Nephron progenitor cell (in vitro differentiated cells): ENCODE measurements around the gene PTCD3.

Experiments used
- DNase-seq: peaks from one replicate; pipeline ENCODE4 v3.0.0; 2021
- H3K27ac Mint-ChIP-seq: 2 replicates; pipeline ENCODE4 v1.8.0; 2021; ENCODE audit warnings: mild to moderate bottlenecking, moderate library complexity, mixed read lengths
- H3K27me3 Mint-ChIP-seq: 2 replicates; pipeline ENCODE4 v1.8.0; 2021; ENCODE audit warnings: mild to moderate bottlenecking, low read depth, mixed read lengths; ENCODE audit not compliant: poor library complexity
- H3K36me3 Mint-ChIP-seq: 2 replicates; pipeline ENCODE4 v1.8.0; 2021; ENCODE audit warnings: low read depth, mixed read lengths
- H3K4me1 Mint-ChIP-seq: 2 replicates; pipeline ENCODE4 v1.8.0; 2021; ENCODE audit warnings: mixed read lengths
- H3K4me3 Mint-ChIP-seq: 2 replicates; pipeline ENCODE4 v1.8.0; 2021; ENCODE audit warnings: mild to moderate bottlenecking, moderate library complexity, mixed read lengths
- H3K9me3 Mint-ChIP-seq: 2 replicates; pipeline ENCODE4 v1.8.0; 2021; ENCODE audit warnings: mild to moderate bottlenecking, moderate library complexity, mixed read lengths
- TF ChIP-seq, protein P1 (sequence below): fragments of 200-600 bp; sonication (generic); IDR thresholded peaks from 2 replicates; pipeline ENCODE4 v1.5.0; 2021; ENCODE audit warnings: antibody characterized with exemption

Gene PTCD3

DNA sequence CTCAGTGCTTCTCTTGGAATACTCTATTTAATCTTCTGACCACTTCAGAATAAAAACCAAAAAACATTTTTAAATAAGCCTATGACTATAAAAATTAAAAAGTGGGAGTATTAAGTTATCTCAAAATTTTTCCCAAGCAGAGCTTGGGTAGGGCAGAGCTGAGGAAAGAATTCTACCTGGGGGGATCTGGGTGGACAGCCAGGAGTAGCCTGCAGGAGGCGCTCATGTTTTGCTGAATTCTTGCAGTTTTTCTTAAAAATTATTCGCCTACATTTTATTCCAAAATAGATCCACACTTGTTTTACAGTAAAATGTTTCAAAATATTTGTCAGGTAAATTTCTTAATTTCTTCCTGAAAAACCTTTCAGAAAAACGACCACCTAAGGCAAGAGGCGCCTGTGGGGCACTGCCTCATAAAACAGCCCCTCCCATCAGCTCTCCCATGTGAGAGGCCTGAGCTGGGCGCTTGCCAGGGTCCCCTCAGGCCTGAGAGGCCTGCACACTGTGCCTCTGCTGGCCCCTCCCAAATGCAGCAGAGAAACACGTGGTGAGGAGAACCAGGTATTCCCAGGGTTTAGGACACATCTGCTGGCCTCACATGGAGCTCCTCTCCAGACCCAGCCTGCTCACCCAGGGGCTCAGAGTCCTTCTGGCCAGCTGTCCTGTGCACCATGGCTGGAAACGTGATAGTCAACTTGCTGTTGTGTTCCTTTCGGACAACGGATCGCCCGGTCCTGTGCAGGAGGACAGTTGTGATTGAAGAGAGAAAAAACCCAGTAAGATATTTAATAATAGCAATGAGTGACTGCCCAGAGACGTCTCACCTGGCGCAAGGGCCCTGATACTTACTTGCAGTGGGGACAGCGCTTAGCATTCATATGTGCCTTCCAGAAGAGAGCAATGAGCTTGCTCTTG lies 17.8 kb upstream of the PTCD3 start:
- no peak for DNase-seq
- TF ChIP-seq, protein P1, sequence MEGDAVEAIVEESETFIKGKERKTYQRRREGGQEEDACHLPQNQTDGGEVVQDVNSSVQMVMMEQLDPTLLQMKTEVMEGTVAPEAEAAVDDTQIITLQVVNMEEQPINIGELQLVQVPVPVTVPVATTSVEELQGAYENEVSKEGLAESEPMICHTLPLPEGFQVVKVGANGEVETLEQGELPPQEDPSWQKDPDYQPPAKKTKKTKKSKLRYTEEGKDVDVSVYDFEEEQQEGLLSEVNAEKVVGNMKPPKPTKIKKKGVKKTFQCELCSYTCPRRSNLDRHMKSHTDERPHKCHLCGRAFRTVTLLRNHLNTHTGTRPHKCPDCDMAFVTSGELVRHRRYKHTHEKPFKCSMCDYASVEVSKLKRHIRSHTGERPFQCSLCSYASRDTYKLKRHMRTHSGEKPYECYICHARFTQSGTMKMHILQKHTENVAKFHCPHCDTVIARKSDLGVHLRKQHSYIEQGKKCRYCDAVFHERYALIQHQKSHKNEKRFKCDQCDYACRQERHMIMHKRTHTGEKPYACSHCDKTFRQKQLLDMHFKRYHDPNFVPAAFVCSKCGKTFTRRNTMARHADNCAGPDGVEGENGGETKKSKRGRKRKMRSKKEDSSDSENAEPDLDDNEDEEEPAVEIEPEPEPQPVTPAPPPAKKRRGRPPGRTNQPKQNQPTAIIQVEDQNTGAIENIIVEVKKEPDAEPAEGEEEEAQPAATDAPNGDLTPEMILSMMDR: peak; percentile 34

DNA sequence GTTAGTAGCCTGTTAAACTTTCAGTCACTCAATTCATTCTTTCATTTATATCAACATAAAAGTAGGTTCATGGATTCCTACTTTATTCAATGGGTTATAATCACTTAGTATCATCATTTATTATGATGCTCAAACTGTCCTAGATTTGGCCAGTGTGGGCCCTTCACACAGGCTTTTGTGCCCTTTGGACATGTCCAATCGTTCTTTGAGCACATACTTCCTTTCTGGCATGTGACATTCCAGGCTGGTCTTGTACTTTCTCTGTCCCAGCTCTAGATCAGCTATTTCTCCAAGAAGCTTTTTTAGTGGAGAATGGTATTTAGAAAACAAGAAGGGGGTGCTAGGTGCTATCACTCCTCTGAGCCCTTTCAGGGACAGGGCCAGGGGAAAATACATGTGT lies 11.8 kb upstream of the PTCD3 start:
- TF ChIP-seq, protein P1: no peak
- H3K27ac Mint-ChIP-seq: no peak overlapping the region
- peaks cover 7% of the 10 kb centered on the region for H3K9me3 Mint-ChIP-seq
- H3K27me3 Mint-ChIP-seq: no peaks in the 10 kb centered on the region
- no peaks in the 10 kb centered on the region for H3K4me1 Mint-ChIP-seq
- H3K4me3 Mint-ChIP-seq: no peak overlapping the region
- no peak for DNase-seq
- H3K36me3 Mint-ChIP-seq: peaks cover 65% of the 10 kb centered on the region

More for the DNA sequence above, 17.8 kb upstream of the PTCD3 start:
- Mint-ChIP-seq H3K4me1 (no peaks in the 10 kb centered on the region), H3K9me3 (no peaks in the 10 kb centered on the region), H3K4me3 (no peak overlapping the region), H3K27ac (peak overlapping the region; percentile 25), H3K27me3 (no peaks in the 10 kb centered on the region), H3K36me3 (peaks cover 64% of the 10 kb centered on the region)

DNA sequence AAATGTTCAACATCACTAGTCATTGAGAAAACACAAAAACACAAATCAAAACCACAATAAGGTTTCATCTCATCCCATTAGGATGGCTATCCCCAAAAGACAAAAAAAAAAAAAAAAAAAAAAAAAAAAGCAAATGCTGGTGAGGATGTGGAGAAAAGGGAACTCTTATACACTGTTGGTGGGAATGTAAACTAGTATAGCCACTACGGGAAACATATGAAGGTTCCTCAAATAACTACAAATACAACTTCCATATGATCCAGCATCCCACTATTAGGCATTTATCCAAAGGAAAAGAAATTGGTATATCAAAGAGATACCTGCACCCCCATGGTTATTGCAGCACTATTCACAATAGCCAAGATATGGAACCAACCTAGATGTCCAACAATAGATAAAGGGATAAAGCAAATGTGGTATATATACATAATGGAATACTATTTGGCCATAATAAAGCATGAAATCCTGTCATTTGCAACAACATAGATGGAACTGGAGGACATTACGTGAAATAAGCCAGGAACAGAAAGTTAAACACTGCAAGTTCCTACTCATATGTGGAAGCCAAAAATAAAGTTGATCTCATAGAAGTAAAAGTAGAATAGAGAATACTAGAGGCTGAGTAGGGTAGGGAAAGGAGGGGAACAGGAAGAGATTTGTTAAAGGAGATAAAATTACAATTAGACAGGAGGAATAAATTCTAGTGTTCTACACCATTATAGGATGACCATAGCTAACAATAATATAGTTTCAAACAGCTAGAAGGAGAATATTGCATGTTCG lies 8.7 kb upstream of the PTCD3 start:
- Mint-ChIP-seq H3K4me1 (no peaks in the 10 kb centered on the region), H3K9me3 (peaks cover 7% of the 10 kb centered on the region), H3K27me3 (no peaks in the 10 kb centered on the region), H3K4me3 (no peak overlapping the region), H3K36me3 (peaks cover 56% of the 10 kb centered on the region), H3K27ac (no peak overlapping the region)
- no peak for DNase-seq
- TF ChIP-seq, protein P1: no peak

GRCh38 chr2:86097913-86098312 lies 8.1 kb upstream of the PTCD3 start:
- peaks cover 62% of the 10 kb centered on the region for H3K36me3 Mint-ChIP-seq
- H3K27me3 Mint-ChIP-seq: no peaks in the 10 kb centered on the region
- H3K9me3 Mint-ChIP-seq: peaks cover 7% of the 10 kb centered on the region
- no peak for DNase-seq
- TF ChIP-seq, protein P1: no peak
- H3K4me3 Mint-ChIP-seq: no peak overlapping the region
- no peak overlapping the region for H3K27ac Mint-ChIP-seq
- peaks cover 3% of the 10 kb centered on the region for H3K4me1 Mint-ChIP-seq

DNA sequence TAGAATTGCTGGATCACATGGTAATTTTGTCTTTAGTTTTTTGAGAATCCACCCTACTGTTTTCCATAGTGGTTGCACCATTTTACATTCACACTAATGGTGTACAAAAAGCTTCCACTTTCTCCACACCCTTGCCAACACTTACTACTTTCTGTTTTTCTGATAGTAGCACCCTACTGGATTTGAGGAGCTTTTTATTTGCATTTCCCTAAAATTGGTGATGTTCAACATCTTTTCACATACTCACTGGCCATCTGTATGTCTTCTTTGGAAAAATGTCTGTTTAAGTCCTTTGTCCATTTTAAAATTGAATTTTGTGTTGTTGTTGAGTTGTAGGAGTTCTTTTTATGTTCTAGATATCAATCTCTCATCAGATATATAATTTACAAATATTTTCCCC lies 3.9 kb upstream of the PTCD3 start:
- TF ChIP-seq, protein P1: no peak
- peaks cover 42% of the 10 kb centered on the region for H3K36me3 Mint-ChIP-seq
- no peak overlapping the region for H3K4me3 Mint-ChIP-seq
- no peak for DNase-seq
- H3K27ac Mint-ChIP-seq: no peak overlapping the region
- H3K27me3 Mint-ChIP-seq: peaks cover 2% of the 10 kb centered on the region
- no peaks in the 10 kb centered on the region for H3K9me3 Mint-ChIP-seq
- peaks cover 30% of the 10 kb centered on the region for H3K4me1 Mint-ChIP-seq
